Natural killer cell (primary cell): ENCODE data around the gene FAM3B. TPM values are rescaled to one million over a fixed set of nuclear protein-coding genes. Genes with fewer than 3 reads are reported as not detected.
A peak's percentile ranks its signal among the peaks of the same experiment; 100 is the strongest.

Experiments used
- ATAC-seq, 3 donors: fragments of 150-1000 bp in 2 of 3; fragments of 200-7000 bp in 1 of 3; cut with Tn5 transposase; 1 replicate in 1 of 3; 2 replicates in 2 of 3; pipeline ENCODE4 v1.10.0; 2021; ENCODE audit warnings: mild to moderate bottlenecking in 2 of 3, moderate library complexity in 2 of 3
- DNase-seq, 2 donors: peaks; one replicate each; pipeline versions ENCODE4 v3.0.0 to v3.0.0-alpha.2; 2013 to 2021; ENCODE audit warnings: mixed read lengths in 1 of 2
- H3K27ac ChIP-seq: one replicate; pipeline ENCODE4 v1.5.1; 2013; ENCODE audit warnings: mild to moderate bottlenecking, low read length
- H3K27me3 ChIP-seq: one replicate; pipeline ENCODE4 v1.6.1; 2013; ENCODE audit warnings: low read length; ENCODE audit not compliant: control insufficient read depth, insufficient read depth
- H3K36me3 ChIP-seq: one replicate; pipeline ENCODE4 v1.6.1; 2013; ENCODE audit warnings: low read length; ENCODE audit not compliant: control insufficient read depth, insufficient read depth
- H3K4me1 ChIP-seq: one replicate; pipeline ENCODE4 v1.6.1; 2013; ENCODE audit warnings: low read length; ENCODE audit not compliant: control insufficient read depth, insufficient read depth
- H3K4me3 ChIP-seq: one replicate; pipeline ENCODE4 v1.5.1; 2013; ENCODE audit warnings: low read length
- H3K9me3 ChIP-seq: one replicate; pipeline ENCODE4 v1.6.1; 2013; ENCODE audit warnings: low read length; ENCODE audit not compliant: control insufficient read depth, insufficient read depth
- H3K27ac Mint-ChIP-seq, 2 donors: one replicate each; pipeline ENCODE4 v1.8.0; 2022; ENCODE audit warnings: mild to moderate bottlenecking in 2 of 2, mixed read lengths in 2 of 2, moderate library complexity in 1 of 2
- H3K27me3 Mint-ChIP-seq, 2 donors: one replicate each; pipeline ENCODE4 v1.8.0; 2022; ENCODE audit warnings: low read depth in 2 of 2, mixed read lengths in 2 of 2
- H3K36me3 Mint-ChIP-seq: one replicate; pipeline ENCODE4 v1.8.0; 2022; ENCODE audit warnings: mixed read lengths
- H3K4me1 Mint-ChIP-seq, 2 donors: one replicate each; pipeline ENCODE4 v1.8.0; 2022; ENCODE audit warnings: mixed read lengths in 2 of 2
- H3K4me3 Mint-ChIP-seq: one replicate; pipeline ENCODE4 v1.8.0; 2022; ENCODE audit warnings: mild to moderate bottlenecking, moderate library complexity, mixed read lengths
- H3K9me3 Mint-ChIP-seq, 2 donors: one replicate each; pipeline ENCODE4 v1.8.0; 2022; ENCODE audit warnings: mixed read lengths in 2 of 2
- CTCF ChIP-seq: fragments of 200-600 bp; IDR thresholded peaks from one replicate; pipeline ENCODE4 v1.8.0; 2022; ENCODE audit warnings: antibody characterized with exemption
- whole genome bisulfite sequencing: methylation state at CpG from one replicate; pipeline ENCODE4 v1.1.7; 2013; ENCODE audit warnings: missing lambda C conversion rate; ENCODE audit not compliant: insufficient coverage; 5-methylcytosine and 5-hydroxymethylcytosine counted together
- intact Hi-C: fragments of 100-400 bp; cut with micrococcal nuclease; formaldehyde crosslinking; loops from one replicate; pipeline ENCODE4 v1.14.2; 2022
- total RNA-seq, 4 donors: library from RNA; stranded (reverse); fragments of 120-200 nt in 1 of 4; gene quantifications; one replicate each; pipeline versions ENCODE4 v1.2.3 to v1.2.4, GENCODE V29; 2013 to 2022

FAM3B gene
- total RNA-seq, 3 donors from 2014 or later (not counting 1 experiment from before 2014, with no cell fraction given) = 0.48 TPM; not detected in 2

DNA sequence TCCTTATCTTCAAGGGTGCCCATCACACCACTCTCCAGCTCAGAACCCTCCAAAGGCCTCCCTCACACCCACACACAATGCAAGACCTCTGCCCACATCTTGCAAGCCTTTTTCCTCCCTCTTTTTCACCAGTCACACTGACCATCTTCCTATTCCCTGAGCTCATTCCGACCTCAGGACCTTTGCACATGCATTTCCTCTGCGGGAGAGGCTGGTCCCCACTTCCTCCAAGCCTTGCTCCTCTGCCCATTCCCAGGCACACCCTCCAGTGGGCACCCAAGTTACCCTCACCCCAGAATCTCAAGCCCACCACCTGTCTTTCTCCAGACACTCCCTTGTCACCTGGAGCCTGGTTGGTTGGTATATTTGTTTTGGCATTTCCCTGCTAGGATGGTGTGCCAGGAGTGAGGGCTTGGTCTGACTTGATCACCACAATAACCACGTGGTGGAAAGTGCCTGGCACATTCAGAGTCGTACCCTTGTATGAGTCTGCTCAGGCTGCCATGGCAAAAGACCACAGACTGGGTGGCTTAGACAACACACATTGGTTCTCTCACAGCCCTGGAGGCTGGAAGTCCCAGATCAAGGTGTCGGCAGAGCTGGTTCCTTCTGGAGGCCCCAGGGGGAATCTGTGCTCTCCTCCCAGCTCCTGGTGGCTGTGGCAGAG, 58.4 kb downstream of the FAM3B start:
- no peaks in the 10 kb centered on the region for H3K27me3 Mint-ChIP-seq
- peaks cover 26 to 32% of the 10 kb centered on the region in 2 donors for H3K4me1 Mint-ChIP-seq
- no peaks in the 10 kb centered on the region for H3K27me3 ChIP-seq
- peak in 2 of 3 donors; percentile 38 to 53 for ATAC-seq
- H3K36me3 ChIP-seq = peaks cover 17% of the 10 kb centered on the region
- no peaks in the 10 kb centered on the region for H3K9me3 ChIP-seq
- no peaks in the 10 kb centered on the region for H3K9me3 Mint-ChIP-seq
- no peak for DNase-seq
- intact Hi-C loops = no loop called here
- H3K4me1 ChIP-seq = peaks cover 14% of the 10 kb centered on the region
- H3K4me3 Mint-ChIP-seq = no peak overlapping the region
- H3K27ac ChIP-seq = no peak overlapping the region
- 67% methylated on average over 5 of the region's 5 CpGs for WGBS
- no peak overlapping the region for H3K4me3 ChIP-seq
- H3K27ac Mint-ChIP-seq = peak overlapping the region; percentile 32 to 65
- TF ChIP-seq CTCF = no peak
- H3K36me3 Mint-ChIP-seq = no peaks in the 10 kb centered on the region

DNA sequence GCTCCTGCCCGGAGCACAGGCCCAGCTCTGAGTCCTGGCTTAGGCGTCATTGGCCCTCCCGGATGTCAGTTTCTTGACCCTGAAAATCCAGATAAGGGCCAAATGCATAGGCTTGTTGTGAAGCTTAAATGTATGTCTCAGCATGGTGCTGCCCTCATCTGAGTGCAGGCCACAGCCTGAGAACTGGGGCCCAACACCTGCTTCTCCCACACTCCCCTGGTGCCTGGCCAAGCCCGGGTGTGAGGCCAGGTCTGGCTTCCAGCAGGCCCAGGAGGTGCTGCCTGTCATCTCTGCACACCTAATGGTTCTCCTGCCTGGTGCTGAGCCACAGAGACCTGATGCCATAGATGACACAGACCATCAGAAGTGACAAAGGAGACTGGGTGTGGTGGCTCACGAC, 59.3 kb downstream of the FAM3B start:
- Mint-ChIP-seq H3K4me3 (no peak overlapping the region), H3K4me1 (peaks cover 18 to 23% of the 10 kb centered on the region in 2 donors), H3K27me3 (no peaks in the 10 kb centered on the region), H3K36me3 (no peaks in the 10 kb centered on the region), H3K9me3 (no peaks in the 10 kb centered on the region), H3K27ac (no peak overlapping the region)
- WGBS = 95% methylated on average over 5 of the region's 5 CpGs
- H3K27ac ChIP-seq = no peak overlapping the region
- H3K4me3 ChIP-seq = no peak overlapping the region
- H3K9me3 ChIP-seq = no peaks in the 10 kb centered on the region
- DNase-seq (no peak), ATAC-seq (no peak)
- H3K27me3 ChIP-seq = no peaks in the 10 kb centered on the region
- no peak for TF ChIP-seq CTCF
- H3K4me1 ChIP-seq = peaks cover 6% of the 10 kb centered on the region
- intact Hi-C loops = no loop called here
- peaks cover 19% of the 10 kb centered on the region for H3K36me3 ChIP-seq

GRCh38 chr21:41377715-41378114, 61.1 kb downstream of the FAM3B start:
- no peak for ATAC-seq
- Histone ChIP-seq H3K4me1 (peaks cover 6% of the 10 kb centered on the region), H3K9me3 (no peaks in the 10 kb centered on the region), H3K36me3 (peaks cover 29% of the 10 kb centered on the region), H3K27me3 (no peaks in the 10 kb centered on the region), H3K4me3 (no peak overlapping the region), H3K27ac (no peak overlapping the region)
- H3K9me3 Mint-ChIP-seq = no peaks in the 10 kb centered on the region
- 95% methylated on average over 16 of the region's 16 CpGs for WGBS
- TF ChIP-seq CTCF = no peak
- H3K27ac Mint-ChIP-seq = no peak overlapping the region
- DNase-seq = no peak
- no peaks in the 10 kb centered on the region for H3K27me3 Mint-ChIP-seq
- intact Hi-C loops = no loop called here
- peaks cover 9 to 11% of the 10 kb centered on the region in 2 donors for H3K4me1 Mint-ChIP-seq
- no peaks in the 10 kb centered on the region for H3K36me3 Mint-ChIP-seq
- no peak overlapping the region for H3K4me3 Mint-ChIP-seq

- no peaks in the 10 kb centered on the region for H3K36me3 Mint-ChIP-seq
- 92% methylated on average over 8 of the region's 8 CpGs for WGBS
- intact Hi-C loops = no loop called here
- peaks cover 6% of the 10 kb centered on the region for H3K4me1 ChIP-seq
- no peaks in the 10 kb centered on the region for H3K9me3 Mint-ChIP-seq
- no peaks in the 10 kb centered on the region for H3K27me3 Mint-ChIP-seq
- H3K9me3 ChIP-seq = no peaks in the 10 kb centered on the region
- H3K27me3 ChIP-seq = no peaks in the 10 kb centered on the region
- DNase-seq = no peak
- no peak overlapping the region for H3K4me3 Mint-ChIP-seq
- no peak overlapping the region for H3K27ac ChIP-seq
- ATAC-seq = no peak
- H3K36me3 ChIP-seq = peaks cover 35% of the 10 kb centered on the region
- no peak overlapping the region for H3K4me3 ChIP-seq
- TF ChIP-seq CTCF = no peak
- no peak overlapping the region for H3K27ac Mint-ChIP-seq
- peaks cover 9 to 11% of the 10 kb centered on the region in 2 donors for H3K4me1 Mint-ChIP-seq
Observed at GRCh38 chr21:41378849-41379248, 62.2 kb downstream of the FAM3B start.
